Measurements from ENCODE around the gene CASZ1. TPM values are rescaled to one million over a fixed set of nuclear protein-coding genes. Genes with fewer than 3 reads are reported as not detected.

Gene CASZ1
- total RNA-seq, 4 donors from 2014 or later, result 13.1 to 33.7 (median 20.9) TPM

- TF ChIP-seq, protein P1, sequence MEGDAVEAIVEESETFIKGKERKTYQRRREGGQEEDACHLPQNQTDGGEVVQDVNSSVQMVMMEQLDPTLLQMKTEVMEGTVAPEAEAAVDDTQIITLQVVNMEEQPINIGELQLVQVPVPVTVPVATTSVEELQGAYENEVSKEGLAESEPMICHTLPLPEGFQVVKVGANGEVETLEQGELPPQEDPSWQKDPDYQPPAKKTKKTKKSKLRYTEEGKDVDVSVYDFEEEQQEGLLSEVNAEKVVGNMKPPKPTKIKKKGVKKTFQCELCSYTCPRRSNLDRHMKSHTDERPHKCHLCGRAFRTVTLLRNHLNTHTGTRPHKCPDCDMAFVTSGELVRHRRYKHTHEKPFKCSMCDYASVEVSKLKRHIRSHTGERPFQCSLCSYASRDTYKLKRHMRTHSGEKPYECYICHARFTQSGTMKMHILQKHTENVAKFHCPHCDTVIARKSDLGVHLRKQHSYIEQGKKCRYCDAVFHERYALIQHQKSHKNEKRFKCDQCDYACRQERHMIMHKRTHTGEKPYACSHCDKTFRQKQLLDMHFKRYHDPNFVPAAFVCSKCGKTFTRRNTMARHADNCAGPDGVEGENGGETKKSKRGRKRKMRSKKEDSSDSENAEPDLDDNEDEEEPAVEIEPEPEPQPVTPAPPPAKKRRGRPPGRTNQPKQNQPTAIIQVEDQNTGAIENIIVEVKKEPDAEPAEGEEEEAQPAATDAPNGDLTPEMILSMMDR (IDR thresholded peaks at IDR 0.05), result no peak
- TF ChIP-seq POLR2A (IDR thresholded peaks at IDR 0.05), result no peak
- peak overlapping the region in 3 of 4 donors; percentile 14 to 29 (median 16) for H3K4me3 ChIP-seq
- WGBS, 2 donors, result 87 to 91% methylated on average over 10 of the region's 12 CpGs
- H3K9me3 ChIP-seq, result no peaks in the 10 kb centered on the region
- peak overlapping the region; percentile 28 to 89 (median 72) for H3K27ac ChIP-seq
- peaks cover 0 to 22% (median 0%) of the 10 kb centered on the region in 3 donors for H3K4me1 ChIP-seq
- no peaks in the 10 kb centered on the region for H3K27me3 ChIP-seq
- peaks cover 0 to 73% (median 5%) of the 10 kb centered on the region in 3 donors for H3K36me3 ChIP-seq
- DNase-seq, result no peak
- intact Hi-C loops (cut with DNase I), result loop anchor here (10.0 kb wide), 1 partner anchor 89 kb away; no protein-coding TSS in a partner anchor
Observed at GRCh38 chr1:10623686-10624145, 172.7 kb downstream of the CASZ1 start.

DNA sequence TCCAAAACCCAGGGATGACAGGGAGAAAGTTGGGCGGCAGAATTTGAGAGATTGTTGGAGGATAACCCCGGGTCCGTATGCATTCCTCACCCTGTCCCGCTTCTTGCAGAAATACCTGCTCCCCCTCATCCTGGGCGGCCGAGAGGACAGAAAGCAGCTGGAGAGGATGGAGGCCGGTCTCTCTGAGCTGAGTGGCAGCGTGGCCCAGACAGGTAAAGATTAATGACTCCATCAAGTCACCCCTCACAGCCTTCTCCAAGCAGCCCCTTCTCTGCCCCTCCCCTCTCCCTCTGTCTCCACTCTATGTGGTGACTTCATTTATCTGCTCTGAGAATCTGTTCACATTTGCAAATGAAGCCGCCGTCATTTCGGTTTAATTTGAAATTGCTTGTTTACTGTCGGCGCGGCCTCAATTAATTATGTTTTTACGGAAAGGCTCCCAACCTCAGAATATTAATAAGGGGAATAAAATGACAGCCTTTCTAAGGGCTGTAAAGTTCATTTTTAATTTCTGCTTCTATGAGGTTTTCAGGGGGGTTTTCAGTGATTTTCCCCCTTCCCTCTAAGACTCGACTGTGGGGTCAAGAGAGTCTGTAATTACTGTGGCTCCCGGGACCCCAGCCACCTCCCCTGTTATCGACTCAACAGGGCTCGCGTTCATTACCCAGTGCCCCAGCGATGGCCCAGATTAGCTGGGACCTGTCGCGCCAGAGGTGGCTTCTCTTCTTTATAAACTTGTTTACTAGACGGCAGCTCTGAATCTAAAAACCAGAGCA, 173.3 kb downstream of the CASZ1 start:
- peak overlapping the region in 3 of 4 donors; percentile 14 to 29 (median 16) for H3K4me3 ChIP-seq
- peak overlapping the region; percentile 28 to 89 (median 72) for H3K27ac ChIP-seq
- peaks cover 0 to 18% (median 0%) of the 10 kb centered on the region in 3 donors for H3K4me1 ChIP-seq
- intact Hi-C loops (cut with DNase I), result loop anchor here (10.0 kb wide), 1 partner anchor 88 kb away; no protein-coding TSS in a partner anchor
- no peaks in the 10 kb centered on the region for H3K27me3 ChIP-seq
- no peaks in the 10 kb centered on the region for H3K9me3 ChIP-seq
- DNase-seq, result no peak
- no peak for TF ChIP-seq POLR2A (IDR thresholded peaks at IDR 0.05)
- TF ChIP-seq, protein P1 (IDR thresholded peaks at IDR 0.05), result no peak
- peaks cover 0 to 73% (median 5%) of the 10 kb centered on the region in 3 donors for H3K36me3 ChIP-seq
- 80 to 92% methylated on average over 19 to 23 of the region's 24 CpGs for WGBS, 2 donors

- intact Hi-C loops (cut with DNase I), result loop anchor here (10.0 kb wide), 1 partner anchor 87 kb away; no protein-coding TSS in a partner anchor
- Histone ChIP-seq H3K4me3 (no peak overlapping the region), H3K27ac (peak overlapping the region; percentile 56 to 89 (median 72)), H3K36me3 (peaks cover 0 to 70% (median 5%) of the 10 kb centered on the region in 3 donors), H3K9me3 (no peaks in the 10 kb centered on the region), H3K4me1 (peaks cover 0 to 18% (median 0%) of the 10 kb centered on the region in 3 donors), H3K27me3 (no peaks in the 10 kb centered on the region)
- TF ChIP-seq, protein P1 (IDR thresholded peaks at IDR 0.05), result no peak
- no peak for TF ChIP-seq POLR2A (IDR thresholded peaks at IDR 0.05)
- DNase-seq, result no peak
- WGBS, 2 donors, result 75 to 76% methylated on average over 5 to 9 of the region's 9 CpGs
Observed at GRCh38 chr1:10621906-10622305, 174.5 kb downstream of the CASZ1 start.

DNA sequence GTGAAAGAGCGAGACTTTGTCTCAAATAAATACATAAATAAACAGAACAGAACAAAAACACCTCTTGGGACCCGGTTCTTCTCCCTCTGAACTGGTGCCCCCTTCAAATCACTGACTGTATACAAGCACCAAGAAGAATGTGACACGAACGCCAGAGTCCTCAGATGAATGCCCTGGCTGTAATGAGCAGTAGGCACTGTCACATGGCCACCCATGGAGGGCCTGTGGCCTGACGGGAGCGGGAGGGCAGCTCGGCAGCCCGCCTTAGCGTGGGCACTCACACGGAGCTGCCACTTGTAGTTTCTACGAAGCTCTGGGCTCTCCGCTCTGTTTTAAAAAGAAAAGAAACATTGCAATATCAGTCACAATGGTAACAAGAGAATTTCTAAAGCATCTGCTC, 175.7 kb downstream of the CASZ1 start:
- WGBS, 2 donors, result 91 to 97% methylated on average over 11 to 12 of the region's 12 CpGs
- Histone ChIP-seq H3K27ac (no peak overlapping the region), H3K36me3 (peaks cover 0 to 70% (median 5%) of the 10 kb centered on the region in 3 donors), H3K4me1 (peaks cover 0 to 18% (median 0%) of the 10 kb centered on the region in 3 donors), H3K4me3 (no peak overlapping the region), H3K27me3 (no peaks in the 10 kb centered on the region), H3K9me3 (no peaks in the 10 kb centered on the region)
- no peak for TF ChIP-seq POLR2A (IDR thresholded peaks at IDR 0.05)
- TF ChIP-seq, protein P1 (IDR thresholded peaks at IDR 0.05), result no peak
- intact Hi-C loops (cut with DNase I), result loop anchor here (10.0 kb wide), 1 partner anchor 86 kb away; no protein-coding TSS in a partner anchor
- DNase-seq, result no peak

All from esophagus squamous epithelium (tissue), 5 donors.